DLD1 (cell line): ENCODE measurements around the gene RASA3.

Experiments
- in situ Hi-C: cut with HindIII; loops from 2 replicates; pipeline ENCODE4 v1.10.0; 2017; ENCODE audit warnings: low sequenced_read_pairs

Gene RASA3

GRCh38 chr13:113929628-113930615 is 202.5 kb downstream of the RASA3 start:
- in situ Hi-C loops = no loop called here

DNA sequence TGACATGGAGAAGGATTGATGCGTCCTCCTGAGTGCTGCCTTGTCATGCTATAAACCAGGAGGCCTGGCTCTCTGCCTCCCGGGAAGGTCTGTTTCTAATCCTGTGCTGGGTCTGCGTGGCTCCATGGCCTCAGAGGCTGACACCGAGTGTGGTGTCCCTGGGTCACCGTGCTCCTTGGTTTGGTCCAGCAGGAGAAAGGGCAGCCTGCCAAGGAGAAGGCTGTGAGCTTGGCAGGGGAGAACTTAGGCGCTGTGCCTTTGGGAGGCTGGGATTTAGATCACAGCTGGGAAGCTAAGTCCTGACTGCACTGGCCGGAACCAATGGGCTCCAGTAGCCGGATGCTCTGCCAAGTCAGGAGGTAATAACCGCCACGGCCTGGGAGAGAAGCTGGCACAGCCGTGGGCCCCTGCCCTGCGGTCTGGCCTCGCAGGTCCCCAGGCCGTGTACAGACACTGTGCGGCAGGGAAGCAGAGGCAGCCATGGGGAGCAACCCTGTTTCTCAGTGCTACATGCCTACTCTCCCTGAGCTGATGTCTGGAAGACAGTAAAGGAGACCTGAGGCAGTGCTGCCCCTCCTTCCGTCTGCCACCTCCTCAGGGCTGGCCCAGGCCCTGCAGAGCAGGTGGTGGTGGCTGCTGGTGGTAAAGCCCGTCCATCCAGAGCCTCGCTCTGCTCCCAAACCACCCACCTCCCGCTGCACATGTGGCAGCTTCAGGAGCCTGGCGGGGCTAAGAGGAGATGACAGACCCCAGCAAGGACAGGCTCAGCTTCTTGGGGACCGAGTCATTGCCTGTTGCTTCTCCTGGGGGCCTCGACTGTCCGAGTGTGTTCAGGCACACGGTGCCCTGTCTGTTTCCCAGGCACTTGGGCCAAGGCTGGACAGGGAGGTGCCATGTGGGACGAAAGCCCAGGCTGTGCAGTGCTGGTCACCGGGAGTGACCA is 203.5 kb downstream of the RASA3 start:
- in situ Hi-C loops = no loop called here
